ENCODE data around the gene TTLL13.
A peak's percentile ranks its signal among the peaks of the same experiment; 100 is the strongest.

The TTLL13 gene

GRCh38 chr15:90249203-90249863 is at the start of gene TTLL13:
TTLL13 (plus strand) TSS chr15:90249556; CDS start chr15:90250631, 1,075 bp downstream.
- DNase-seq: peak; percentile 76

GRCh38 chr15:90200534-90201129 is 48.7 kb upstream of the TTLL13 start:
- DNase-seq: no peak

DNA sequence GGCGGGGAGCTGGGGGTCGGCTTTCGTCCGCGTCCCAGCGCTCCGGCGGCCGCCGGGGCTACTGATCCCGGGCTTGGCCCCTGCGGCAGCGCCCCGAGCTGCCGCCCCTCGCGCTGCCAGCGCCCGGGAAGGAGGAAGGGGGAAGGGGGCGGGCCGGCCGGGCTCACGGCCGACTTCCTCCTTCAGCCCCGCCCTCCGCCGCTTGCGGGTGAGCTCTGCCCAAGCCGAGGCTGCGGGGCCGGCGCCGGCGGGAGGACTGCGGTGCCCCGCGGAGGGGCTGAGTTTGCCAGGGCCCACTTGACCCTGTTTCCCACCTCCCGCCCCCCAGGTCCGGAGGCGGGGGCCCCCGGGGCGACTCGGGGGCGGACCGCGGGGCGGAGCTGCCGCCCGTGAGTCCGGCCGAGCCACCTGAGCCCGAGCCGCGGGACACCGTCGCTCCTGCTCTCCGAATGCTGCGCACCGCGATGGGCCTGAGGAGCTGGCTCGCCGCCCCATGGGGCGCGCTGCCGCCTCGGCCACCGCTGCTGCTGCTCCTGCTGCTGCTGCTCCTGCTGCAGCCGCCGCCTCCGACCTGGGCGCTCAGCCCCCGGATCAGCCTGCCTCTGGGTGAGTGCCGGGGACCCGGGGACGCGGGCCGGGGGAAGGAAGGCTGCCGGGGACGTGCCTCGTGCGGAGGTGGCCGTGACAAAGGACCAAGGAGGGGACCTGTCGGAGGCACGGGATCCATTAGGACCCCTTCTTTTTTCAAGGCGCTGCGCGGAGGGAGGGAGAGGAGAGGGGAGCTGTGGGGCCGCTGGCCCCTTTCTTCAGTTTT is 48.0 kb upstream of the TTLL13 start, which contains the start of gene SEMA4B:
Gene SEMA4B, plus strand, starts transcription at position 201 of the 814 bp plus-strand sequence. Its CDS starts 249 bp downstream, at position 450.
- DNase-seq: no peak

GRCh38 chr15:90201944-90202375 is 47.4 kb upstream of the TTLL13 start:
- DNase-seq: no peak

- DNase-seq: no peak
Observed at GRCh38 chr15:90202929-90203328, 46.4 kb upstream of the TTLL13 start.

GRCh38 chr15:90203473-90203872 is 45.9 kb upstream of the TTLL13 start:
- no peak for DNase-seq

- DNase-seq: no peak
Observed at GRCh38 chr15:90203922-90204321, 45.4 kb upstream of the TTLL13 start.

DNA sequence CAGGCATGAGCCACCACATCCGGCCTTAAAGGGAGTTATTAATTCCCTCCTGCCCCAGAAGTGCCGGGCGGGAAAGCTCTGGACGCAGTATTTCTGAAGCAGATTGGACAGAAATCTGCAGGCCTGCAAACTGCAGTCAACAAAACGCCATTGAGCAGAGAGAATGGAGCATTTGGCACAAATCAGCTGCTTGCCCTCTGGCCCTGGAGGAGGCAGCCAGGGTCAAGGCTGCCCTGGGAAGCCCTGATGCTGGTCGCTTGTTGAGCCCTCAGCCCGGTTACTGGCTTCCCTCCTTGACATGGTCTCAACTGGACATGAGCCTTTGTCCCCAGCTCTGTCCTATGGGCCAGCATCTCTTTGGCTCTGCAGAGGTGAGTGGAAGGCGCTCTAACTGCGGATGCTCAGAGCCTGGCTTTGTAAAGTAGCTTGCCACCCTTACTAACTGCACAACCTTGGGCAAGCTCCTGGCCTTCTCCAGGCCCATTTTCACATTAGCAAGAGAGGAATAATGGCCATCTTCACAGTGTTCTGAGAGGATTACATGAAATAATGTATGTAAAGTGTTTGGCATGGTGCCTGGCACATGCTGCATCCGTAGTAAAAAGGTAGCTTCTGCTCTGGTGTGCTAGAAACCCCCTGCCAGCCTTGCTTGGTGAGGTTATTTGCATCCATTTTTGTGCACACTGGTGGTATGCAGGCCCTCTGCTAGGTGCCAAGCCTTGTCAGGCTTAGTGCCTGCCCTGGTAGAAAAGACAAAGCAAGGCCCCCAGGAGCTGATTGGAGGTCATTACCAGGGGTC is 44.1 kb upstream of the TTLL13 start:
- DNase-seq: peak; percentile 45

DNA sequence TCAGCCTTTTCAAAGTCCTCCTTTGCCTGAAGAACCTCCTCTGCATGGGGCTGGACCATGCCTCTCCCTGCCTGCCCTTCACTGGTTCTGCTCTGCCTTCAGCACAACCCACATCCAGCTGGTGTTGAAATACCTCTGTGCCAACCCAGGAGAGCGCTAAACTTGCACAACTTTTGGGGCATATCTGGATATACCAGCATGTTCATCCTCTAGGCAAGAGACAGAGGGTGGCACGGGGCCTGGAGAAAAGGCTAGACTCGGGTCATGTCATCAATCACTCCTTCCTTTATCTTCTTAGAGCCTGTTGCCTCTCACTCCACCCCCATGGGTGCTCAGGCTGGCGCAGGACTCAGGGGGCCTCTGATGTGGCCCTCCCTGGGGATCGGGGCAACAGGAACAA is 43.5 kb upstream of the TTLL13 start:
- no peak for DNase-seq

DNA sequence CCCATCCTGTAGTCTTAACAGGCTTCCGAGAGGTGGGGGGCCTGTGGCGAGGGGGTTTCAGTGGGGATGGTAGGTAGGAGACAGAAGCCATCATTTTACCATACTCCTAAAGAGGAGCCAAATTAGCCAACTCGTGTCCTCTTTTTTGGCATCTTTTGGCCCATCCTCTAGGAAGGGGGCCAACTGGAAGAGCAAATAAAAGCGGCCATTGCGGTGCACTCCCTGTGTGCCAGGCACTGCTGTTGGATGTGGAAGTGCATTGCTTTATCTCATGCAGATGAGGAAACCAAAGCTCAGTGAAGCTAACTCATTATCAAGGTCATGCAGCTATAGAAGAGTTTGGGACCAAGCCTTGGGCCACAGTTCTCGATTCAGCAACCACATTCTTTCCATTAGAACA is 42.1 kb upstream of the TTLL13 start:
- no peak for DNase-seq

- DNase-seq: no peak
Observed at GRCh38 chr15:90208356-90208755, 41.0 kb upstream of the TTLL13 start.

DNA sequence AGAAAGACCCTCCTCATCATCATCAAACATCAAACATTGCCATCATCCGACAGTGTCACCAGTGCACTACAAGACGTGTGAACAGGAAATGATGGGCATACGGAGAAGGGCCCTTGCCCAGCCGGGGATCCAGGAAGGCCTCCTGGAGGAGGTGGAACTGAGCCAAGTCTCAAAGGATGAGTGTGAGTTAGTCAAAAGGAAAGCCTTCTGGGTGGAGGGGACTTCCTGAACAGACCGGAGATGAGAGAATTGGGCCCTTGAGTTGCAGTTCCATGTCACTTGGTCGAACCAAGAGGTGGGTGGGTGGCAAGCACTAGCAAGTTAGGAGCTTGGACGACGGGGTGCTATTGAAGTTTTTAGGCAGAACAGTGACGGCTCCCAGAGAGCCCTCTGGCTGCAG is 39.8 kb upstream of the TTLL13 start:
- DNase-seq: no peak

GRCh38 chr15:90210593-90210992 is 38.8 kb upstream of the TTLL13 start:
- DNase-seq: no peak

DNA sequence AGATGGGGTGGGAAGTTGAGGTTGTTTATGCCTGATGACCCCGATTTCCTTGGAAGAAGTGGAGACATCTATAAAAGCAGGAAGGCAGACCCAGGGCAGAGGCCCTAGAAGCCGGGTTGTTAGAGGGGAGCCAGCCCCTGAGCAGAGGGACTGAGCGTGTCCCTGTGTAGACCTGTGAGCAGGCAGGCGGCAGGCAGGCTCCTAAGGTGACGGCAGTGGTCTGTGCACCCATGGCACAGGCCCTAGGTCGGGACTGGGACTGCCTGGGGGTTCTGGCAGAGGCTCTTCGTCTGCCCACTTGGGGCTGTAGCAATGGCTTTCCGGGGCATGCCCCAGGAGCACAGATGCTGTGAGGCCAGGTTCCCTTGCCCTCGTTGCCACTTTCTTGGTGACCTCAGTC is 38.3 kb upstream of the TTLL13 start:
- DNase-seq: no peak

- no peak for DNase-seq
Observed at GRCh38 chr15:90211440-90212143, 37.8 kb upstream of the TTLL13 start.

DNA sequence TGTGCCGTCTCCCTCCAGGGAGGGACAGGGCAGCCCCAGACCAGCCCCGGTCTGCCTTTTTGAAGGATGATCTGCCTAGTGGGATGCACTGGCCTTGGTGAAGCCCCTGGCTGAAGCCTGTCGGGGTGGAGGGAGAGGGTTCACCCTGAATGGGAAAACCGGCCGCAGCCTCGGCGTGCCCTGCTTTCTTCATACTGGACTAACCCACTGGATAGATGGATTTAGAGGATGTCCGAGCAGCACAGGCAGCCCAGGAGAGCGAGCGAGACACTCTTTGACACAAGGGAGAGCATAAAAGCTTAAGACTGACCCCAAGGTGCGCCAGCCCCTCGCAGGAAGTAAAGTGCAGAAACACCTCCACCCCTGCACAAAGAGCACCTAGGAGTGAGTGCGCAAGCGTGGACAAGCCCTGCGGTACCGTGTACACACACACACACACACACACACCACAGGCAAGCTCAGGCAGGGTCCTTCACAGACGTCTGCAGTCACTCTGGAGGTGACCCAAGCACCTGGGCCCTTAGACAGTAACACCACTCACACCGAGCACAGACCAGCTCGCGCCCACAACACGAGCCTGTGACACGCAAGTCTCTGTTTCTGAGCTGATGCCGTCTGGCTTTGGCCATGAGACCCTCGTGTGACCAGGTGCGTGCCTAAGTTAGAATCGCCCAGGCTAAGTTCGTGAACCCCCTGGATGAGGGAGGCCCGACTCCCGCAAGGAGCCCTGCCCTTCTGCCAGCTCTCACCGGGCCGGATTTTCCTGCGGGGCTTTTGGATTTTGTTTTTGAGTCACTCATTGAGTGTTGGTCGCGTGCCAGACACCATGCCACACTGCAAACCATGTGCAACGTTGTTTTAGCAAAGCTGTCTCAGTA is 36.9 kb upstream of the TTLL13 start:
- no peak for DNase-seq

DNA sequence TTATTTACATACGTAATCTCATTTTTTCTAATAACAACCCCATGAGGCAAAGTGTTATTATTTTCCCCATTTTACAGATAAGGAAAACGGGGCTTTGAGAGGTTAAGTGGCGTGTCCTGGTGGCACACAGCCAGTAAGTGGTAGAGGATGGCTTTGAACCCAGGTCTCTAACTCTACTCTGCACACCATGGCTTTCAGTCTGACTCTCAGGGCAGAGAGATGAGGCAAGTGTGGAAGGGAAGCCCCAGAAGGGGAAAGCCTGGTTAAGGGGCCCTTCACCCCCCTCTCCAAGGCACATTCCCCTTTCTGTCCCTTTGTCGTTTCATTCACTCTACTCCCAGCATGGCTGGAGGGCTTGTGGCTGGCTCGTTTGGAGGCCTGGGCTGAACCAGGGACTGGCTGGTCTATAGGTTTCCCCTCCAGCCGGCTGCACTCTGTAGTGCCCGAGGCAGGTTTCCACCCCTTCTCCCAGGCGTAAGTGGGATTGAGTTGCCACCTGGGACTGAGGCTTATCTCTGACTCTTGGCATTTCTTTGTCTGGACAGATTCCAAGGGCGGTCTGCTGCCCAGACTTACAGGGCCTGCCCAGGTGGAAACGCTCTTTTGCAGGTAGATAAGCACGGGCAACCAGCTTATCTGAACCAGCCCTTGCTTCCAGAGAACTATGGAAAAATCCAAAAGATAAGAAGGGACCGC is 36.1 kb upstream of the TTLL13 start:
- DNase-seq: no peak

DNA sequence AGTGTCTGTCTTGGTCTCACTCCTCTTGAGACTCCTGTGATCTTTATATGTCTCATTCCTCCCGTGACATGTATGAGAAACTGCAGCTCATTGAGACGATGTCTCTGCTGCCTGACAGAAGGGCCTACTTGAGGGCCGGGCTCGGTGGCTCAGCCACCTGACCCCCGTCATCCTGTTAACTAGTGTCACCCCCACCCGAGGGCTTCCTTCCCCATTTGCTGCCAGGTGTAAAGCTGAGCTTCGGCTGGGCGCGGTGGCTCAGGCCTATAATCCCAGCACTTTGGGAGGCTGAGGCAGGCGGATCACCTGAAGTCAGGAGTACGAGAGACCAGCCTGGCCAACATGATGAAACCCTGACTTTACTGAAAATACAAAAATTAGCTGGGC is 35.5 kb upstream of the TTLL13 start:
- DNase-seq: no peak

- DNase-seq: no peak
Observed at GRCh38 chr15:90214553-90215196, 34.7 kb upstream of the TTLL13 start.
